Measurements from ENCODE around the gene RERE. TPM values are rescaled to one million over a fixed set of nuclear protein-coding genes. Genes with fewer than 3 reads are reported as not detected.

Gene RERE
- total RNA-seq, 4 donors from 2014 or later, result 86.4 to 111 (median 103) TPM

- Histone ChIP-seq H3K36me3 (no peaks in the 10 kb centered on the region), H3K27ac (peak overlapping the region; percentile 54 to 91 (median 82)), H3K4me1 (peaks cover 0 to 97% (median 74%) of the 10 kb centered on the region in 4 donors)
Observed at GRCh38 chr1:8374812-8375211, 442.6 kb downstream of the RERE start.

GRCh38 chr1:8374356-8374755 lies 443.1 kb downstream of the RERE start:
- Histone ChIP-seq H3K27ac (peak overlapping the region; percentile 54 to 91 (median 82)), H3K27me3 (no peaks in the 10 kb centered on the region), H3K4me1 (peaks cover 0 to 97% (median 72%) of the 10 kb centered on the region in 4 donors), H3K9me3 (no peaks in the 10 kb centered on the region), H3K36me3 (no peaks in the 10 kb centered on the region), H3K4me3 (no peak overlapping the region)
- 70 to 77% methylated on average over 5 of the region's 5 CpGs for WGBS, 2 donors
- DNase-seq (ENCODE audit: low spot score in 2 of 2), result no peak
- no peak for TF ChIP-seq CTCF (IDR thresholded peaks at IDR 0.05)
- no peak for TF ChIP-seq POLR2A (IDR thresholded peaks at IDR 0.05)
- TF ChIP-seq EP300 (IDR thresholded peaks at IDR 0.05), result no peak

More at GRCh38 chr1:8374812-8375211, 442.6 kb downstream of the RERE start:
- WGBS, 2 donors, result 87 to 89% methylated on average over 2 of the region's 2 CpGs
- DNase-seq (ENCODE audit: low spot score in 2 of 2), result no peak
- no peak overlapping the region for H3K4me3 ChIP-seq
- TF ChIP-seq EP300 (IDR thresholded peaks at IDR 0.05), result no peak
- no peak for TF ChIP-seq POLR2A (IDR thresholded peaks at IDR 0.05)
- TF ChIP-seq CTCF (IDR thresholded peaks at IDR 0.05), result peak in 2 of 5 experiments; percentile 17 to 24
- H3K9me3 ChIP-seq, result no peaks in the 10 kb centered on the region
- no peaks in the 10 kb centered on the region for H3K27me3 ChIP-seq

GRCh38 chr1:8373581-8374241 lies 443.7 kb downstream of the RERE start:
- H3K27me3 ChIP-seq, result no peaks in the 10 kb centered on the region
- peak in 1 of 2 donors; percentile 81 for DNase-seq (ENCODE audit: low spot score in 2 of 2)
- WGBS, 2 donors, result 12 to 19% methylated on average over 19 of the region's 19 CpGs
- peak overlapping the region; percentile 54 to 91 (median 82) for H3K27ac ChIP-seq
- peaks cover 0 to 97% (median 65%) of the 10 kb centered on the region in 4 donors for H3K4me1 ChIP-seq
- no peaks in the 10 kb centered on the region for H3K9me3 ChIP-seq
- TF ChIP-seq CTCF (IDR thresholded peaks at IDR 0.05) (no peak), POLR2A (IDR thresholded peaks at IDR 0.05) (peak in 1 of 2 donors; percentile 47), EP300 (IDR thresholded peaks at IDR 0.05) (peak in 1 of 2 donors; percentile 96)
- H3K4me3 ChIP-seq, result peak overlapping the region in 2 of 4 donors; percentile 2 to 13
- no peaks in the 10 kb centered on the region for H3K36me3 ChIP-seq

GRCh38 chr1:8373125-8373524 lies 444.3 kb downstream of the RERE start:
- H3K36me3 ChIP-seq, result no peaks in the 10 kb centered on the region
- peak overlapping the region in 2 of 4 donors; percentile 13 to 16 for H3K4me3 ChIP-seq
- H3K27me3 ChIP-seq, result no peaks in the 10 kb centered on the region
- DNase-seq (ENCODE audit: low spot score in 2 of 2), result no peak
- 38 to 44% methylated on average over 3 of the region's 3 CpGs for WGBS, 2 donors
- no peaks in the 10 kb centered on the region for H3K9me3 ChIP-seq
- peak overlapping the region; percentile 54 to 91 (median 82) for H3K27ac ChIP-seq
- peaks cover 0 to 97% (median 61%) of the 10 kb centered on the region in 4 donors for H3K4me1 ChIP-seq
- TF ChIP-seq POLR2A (IDR thresholded peaks at IDR 0.05) (no peak), EP300 (IDR thresholded peaks at IDR 0.05) (no peak), CTCF (IDR thresholded peaks at IDR 0.05) (no peak)

- no peaks in the 10 kb centered on the region for H3K27me3 ChIP-seq
- no peaks in the 10 kb centered on the region for H3K36me3 ChIP-seq
- H3K4me1 ChIP-seq, result peaks cover 0 to 97% (median 58%) of the 10 kb centered on the region in 4 donors
- no peak overlapping the region for H3K4me3 ChIP-seq
- peak overlapping the region; percentile 54 to 91 (median 82) for H3K27ac ChIP-seq
- no peak for TF ChIP-seq EP300 (IDR thresholded peaks at IDR 0.05)
- no peak for TF ChIP-seq POLR2A (IDR thresholded peaks at IDR 0.05)
- TF ChIP-seq CTCF (IDR thresholded peaks at IDR 0.05), result no peak
- no peak for DNase-seq (ENCODE audit: low spot score in 2 of 2)
- no peaks in the 10 kb centered on the region for H3K9me3 ChIP-seq
- 64 to 67% methylated on average over 9 of the region's 9 CpGs for WGBS, 2 donors
Observed at GRCh38 chr1:8371372-8371991, 446.0 kb downstream of the RERE start.
